ENCODE data around the gene DDX25.

The DDX25 gene

DNA sequence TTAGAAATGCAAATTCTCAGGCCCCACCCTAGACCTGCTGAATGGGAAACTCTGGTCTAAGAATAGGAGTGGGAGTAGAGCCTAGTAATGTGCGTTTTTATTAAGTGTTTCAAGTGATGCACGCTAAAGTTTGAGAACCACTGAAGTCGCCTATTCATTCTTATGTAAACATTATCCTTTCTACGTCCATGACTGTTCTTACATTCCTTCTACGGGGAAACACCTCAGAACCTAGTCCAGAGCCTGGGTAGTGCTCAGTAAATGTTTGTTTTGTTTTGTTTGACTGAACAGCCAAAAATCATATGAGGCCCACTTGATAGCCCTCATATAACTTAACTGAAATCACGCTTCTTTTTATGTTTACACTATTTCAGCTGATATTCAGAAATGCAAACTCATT lies 71.3 kb downstream of the DDX25 start:
- no peak overlapping the region for H3K27ac ChIP-seq
- TF ChIP-seq CTCF (conservative IDR thresholded peaks at IDR 0.05) (no peak), ZFX (IDR thresholded peaks at IDR 0.05) (no peak)

GRCh38 chr11:125976156-125976555 lies 71.8 kb downstream of the DDX25 start:
- TF ChIP-seq CTCF (conservative IDR thresholded peaks at IDR 0.05): no peak
- no peak for TF ChIP-seq ZFX (IDR thresholded peaks at IDR 0.05)
- H3K27ac ChIP-seq: no peak overlapping the region

DNA sequence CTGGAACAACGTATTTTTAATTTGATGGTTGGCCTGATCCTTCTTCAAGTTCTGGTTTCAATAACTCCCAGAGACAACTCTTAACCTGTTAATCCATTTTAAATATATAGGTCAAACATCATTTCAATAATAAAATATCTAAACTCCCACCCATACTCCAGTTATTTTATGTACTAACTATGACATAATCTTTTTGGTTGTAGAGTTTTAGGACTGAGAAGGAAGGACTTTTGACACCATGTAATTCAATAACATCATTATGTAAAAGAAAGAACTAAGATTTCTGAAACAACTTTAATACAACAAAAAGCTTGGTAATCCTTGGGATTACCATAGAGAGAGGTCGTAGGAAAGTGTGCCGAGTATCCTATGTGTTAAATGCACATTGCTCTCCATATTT lies 73.0 kb downstream of the DDX25 start:
- TF ChIP-seq CTCF (conservative IDR thresholded peaks at IDR 0.05) (no peak), ZFX (IDR thresholded peaks at IDR 0.05) (no peak)
- H3K27ac ChIP-seq: no peak overlapping the region

- H3K27ac ChIP-seq: no peak overlapping the region
- no peak for TF ChIP-seq CTCF (conservative IDR thresholded peaks at IDR 0.05)
- TF ChIP-seq ZFX (IDR thresholded peaks at IDR 0.05): no peak
These were observed 73.9 kb downstream of the DDX25 start for GRCh38 chr11:125978181-125978716.
